Measurements from ENCODE around the gene DGCR8. TPM values are rescaled to one million over a fixed set of nuclear protein-coding genes. Genes with fewer than 3 reads are reported as not detected.

Gene DGCR8
- polyA plus RNA-seq, 2 of the 4 experiments (the other 2 are of a cell fraction): 18.1 to 21.3 TPM

DNA sequence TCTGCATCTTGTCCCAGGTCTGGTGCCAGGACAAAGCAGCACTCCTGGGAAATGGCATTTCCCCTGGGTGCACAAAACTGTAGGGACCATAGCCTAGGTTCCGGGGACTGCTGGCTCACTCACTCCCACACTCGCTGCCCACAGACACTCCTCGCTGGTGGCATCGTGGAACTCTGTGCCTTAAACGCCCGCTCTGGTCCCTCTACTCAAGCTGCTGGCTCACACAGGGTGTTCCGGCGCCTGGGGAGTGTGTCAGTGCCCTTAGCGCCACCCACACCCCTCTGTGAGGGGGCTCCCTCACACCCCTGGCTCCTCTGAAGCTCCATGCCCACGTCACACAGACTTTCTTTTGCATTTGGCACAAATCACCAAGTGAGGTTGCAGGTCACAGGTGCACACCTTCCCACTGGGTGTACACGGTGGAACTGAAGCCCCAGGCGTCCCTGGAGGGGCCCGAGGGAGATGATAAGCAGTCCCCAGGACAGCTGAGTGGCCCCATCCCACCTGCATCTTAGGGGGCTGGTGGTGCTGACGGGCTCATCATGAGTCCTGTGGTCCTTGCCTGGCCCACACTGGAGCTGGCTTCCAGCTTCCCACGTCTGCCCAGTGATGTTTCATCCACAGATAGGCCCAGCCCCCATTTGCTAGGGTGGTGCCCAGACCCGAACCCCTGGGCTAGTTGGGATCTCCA lies 23.2 kb upstream of the DGCR8 start:
- H3K4me1 ChIP-seq: no peaks in the 10 kb centered on the region
- FAIRE-seq (no peak), ATAC-seq (no peak), DNase-seq (ENCODE audit: low read depth in 1 of 2, low spot score in 1 of 2) (no peak)
- 89% methylated on average over 10 of the region's 16 CpGs for WGBS (ENCODE audit: missing lambda C conversion rate)
- no peak overlapping the region for H3K4me3 ChIP-seq
- no peaks in the 10 kb centered on the region for H3K9me3 ChIP-seq
- H3K27ac ChIP-seq: no peak overlapping the region
- CTCF ChIA-PET: no interaction called here
- POLR2A ChIA-PET: interaction anchor here (0.9 kb wide), 1 partner anchor 23 kb away, joined by 3 read pairs; the partner anchor contains the start of gene DGCR8
- H3K4me2 ChIP-seq: no peak overlapping the region
- TF ChIP-seq ESRRA (IDR thresholded peaks at IDR 0.05; ENCODE audit: borderline replicate concordance, low read length) (no peak), ZC3H11A (IDR thresholded peaks at IDR 0.05) (no peak), BHLHE40 (IDR thresholded peaks at IDR 0.05; ENCODE audit: low read depth, low read length) (no peak), JUNB (IDR thresholded peaks at IDR 0.05) (no peak), CBX2 (IDR thresholded peaks at IDR 0.05; ENCODE audit: borderline replicate concordance, low read depth) (no peak), HOXA7 (CRISPR knock-in tag; IDR thresholded peaks at IDR 0.05) (no peak), EHMT2 (IDR thresholded peaks at IDR 0.05; ENCODE audit: low read depth) (no peak), FOSL2 (IDR thresholded peaks at IDR 0.05) (no peak), FOSL2 (CRISPR knock-in tag; IDR thresholded peaks at IDR 0.05) (no peak), EHF (CRISPR knock-in tag; IDR thresholded peaks at IDR 0.05) (no peak), ZNF302 (CRISPR knock-in tag; IDR thresholded peaks at IDR 0.05) (no peak), SMC3 (IDR thresholded peaks at IDR 0.05) (no peak), MAZ (IDR thresholded peaks at IDR 0.05; ENCODE audit: borderline replicate concordance, low read depth, low read length) (no peak), POLR2AphosphoS2 (conservative IDR thresholded peaks at IDR 0.05; ENCODE audit: low read length) (no peak)
- TF ChIP-seq, protein P1, sequence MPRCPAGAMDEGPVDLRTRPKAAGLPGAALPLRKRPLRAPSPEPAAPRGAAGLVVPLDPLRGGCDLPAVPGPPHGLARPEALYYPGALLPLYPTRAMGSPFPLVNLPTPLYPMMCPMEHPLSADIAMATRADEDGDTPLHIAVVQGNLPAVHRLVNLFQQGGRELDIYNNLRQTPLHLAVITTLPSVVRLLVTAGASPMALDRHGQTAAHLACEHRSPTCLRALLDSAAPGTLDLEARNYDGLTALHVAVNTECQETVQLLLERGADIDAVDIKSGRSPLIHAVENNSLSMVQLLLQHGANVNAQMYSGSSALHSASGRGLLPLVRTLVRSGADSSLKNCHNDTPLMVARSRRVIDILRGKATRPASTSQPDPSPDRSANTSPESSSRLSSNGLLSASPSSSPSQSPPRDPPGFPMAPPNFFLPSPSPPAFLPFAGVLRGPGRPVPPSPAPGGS (IDR thresholded peaks at IDR 0.05): no peak

DNA sequence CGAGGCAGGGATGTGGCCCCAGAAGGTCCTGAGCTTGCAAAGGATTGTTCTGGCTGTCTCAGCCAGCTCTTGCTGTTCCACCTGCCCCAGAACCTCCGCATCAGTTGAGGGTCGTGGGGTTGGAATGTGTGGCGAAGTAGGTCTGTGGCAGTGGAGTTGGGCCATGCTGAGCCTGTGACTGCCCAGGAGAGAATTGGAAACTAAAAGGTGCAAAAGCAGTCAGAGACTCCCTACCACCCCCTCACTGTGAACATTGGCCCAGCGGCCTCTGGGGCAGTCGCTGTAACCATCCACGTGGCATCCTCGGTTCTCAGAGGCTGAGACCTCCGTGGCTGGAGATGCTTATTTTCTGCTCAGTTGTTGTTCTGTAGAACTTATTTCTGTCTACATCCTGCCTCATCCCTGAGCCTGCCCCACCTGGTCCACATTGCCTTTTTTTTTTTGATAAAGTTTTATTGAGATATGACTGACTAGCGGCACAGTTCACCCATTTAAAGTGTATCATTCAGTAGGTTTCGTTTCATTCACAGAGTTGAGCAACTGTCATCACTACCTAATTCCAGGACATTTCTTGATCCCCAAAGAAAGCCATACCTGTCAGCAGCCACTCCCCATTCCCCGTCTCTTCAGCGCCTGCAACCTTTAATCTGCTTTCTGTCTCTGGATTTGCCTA lies 22.3 kb upstream of the DGCR8 start:
- WGBS (ENCODE audit: missing lambda C conversion rate): 93% methylated on average over 12 of the region's 13 CpGs
- POLR2A ChIA-PET: interaction anchor here (0.9 kb wide), 1 partner anchor 22 kb away, joined by 3 read pairs; the partner anchor contains the start of gene DGCR8
- FAIRE-seq (no peak), DNase-seq (ENCODE audit: low read depth in 1 of 2, low spot score in 1 of 2) (no peak), ATAC-seq (no peak)
- Histone ChIP-seq H3K4me1 (no peaks in the 10 kb centered on the region), H3K27ac (no peak overlapping the region), H3K9me3 (no peaks in the 10 kb centered on the region), H3K4me2 (no peak overlapping the region), H3K4me3 (no peak overlapping the region)
- CTCF ChIA-PET: interaction anchor here (0.7 kb wide), 1 partner anchor 15 kb away, joined by 3 read pairs; no protein-coding TSS in a partner anchor
- TF ChIP-seq MAFK (IDR thresholded peaks at IDR 0.05; ENCODE audit: partially characterized antibody) (no peak), HEYL (CRISPR knock-in tag; IDR thresholded peaks at IDR 0.05) (no peak), CBX8 (IDR thresholded peaks at IDR 0.05) (no peak), RFX5 (IDR thresholded peaks at IDR 0.05) (no peak), SMC3 (IDR thresholded peaks at IDR 0.05) (no peak), BHLHE40 (IDR thresholded peaks at IDR 0.05; ENCODE audit: low read depth, low read length) (no peak), CHD4 (IDR thresholded peaks at IDR 0.05; ENCODE audit: borderline replicate concordance) (no peak), FOSL2 (IDR thresholded peaks at IDR 0.05) (no peak), FOSL2 (CRISPR knock-in tag; IDR thresholded peaks at IDR 0.05) (no peak), EHMT2 (IDR thresholded peaks at IDR 0.05; ENCODE audit: low read depth) (no peak), POLR2AphosphoS2 (conservative IDR thresholded peaks at IDR 0.05; ENCODE audit: low read length) (no peak), RAD21 (conservative IDR thresholded peaks at IDR 0.05 in 1 of 2, IDR thresholded peaks at IDR 0.05 in 1 of 2) (no peak), NR3C1 (IDR thresholded peaks at IDR 0.05) (no peak), KDM1A (IDR thresholded peaks at IDR 0.05; ENCODE audit: low read depth) (no peak), ZSCAN20 (CRISPR knock-in tag; IDR thresholded peaks at IDR 0.05) (no peak), GATA3 (IDR thresholded peaks at IDR 0.05; ENCODE audit: borderline replicate concordance) (no peak), ESRRA (IDR thresholded peaks at IDR 0.05; ENCODE audit: borderline replicate concordance, low read length) (no peak), JUNB (IDR thresholded peaks at IDR 0.05) (no peak)
- TF ChIP-seq, protein P2, sequence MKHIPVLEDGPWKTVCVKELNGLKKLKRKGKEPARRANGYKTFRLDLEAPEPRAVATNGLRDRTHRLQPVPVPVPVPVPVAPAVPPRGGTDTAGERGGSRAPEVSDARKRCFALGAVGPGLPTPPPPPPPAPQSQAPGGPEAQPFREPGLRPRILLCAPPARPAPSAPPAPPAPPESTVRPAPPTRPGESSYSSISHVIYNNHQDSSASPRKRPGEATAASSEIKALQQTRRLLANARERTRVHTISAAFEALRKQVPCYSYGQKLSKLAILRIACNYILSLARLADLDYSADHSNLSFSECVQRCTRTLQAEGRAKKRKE (CRISPR knock-in tag; IDR thresholded peaks at IDR 0.05; ENCODE audit: low read depth): no peak
- TF ChIP-seq, protein P3, sequence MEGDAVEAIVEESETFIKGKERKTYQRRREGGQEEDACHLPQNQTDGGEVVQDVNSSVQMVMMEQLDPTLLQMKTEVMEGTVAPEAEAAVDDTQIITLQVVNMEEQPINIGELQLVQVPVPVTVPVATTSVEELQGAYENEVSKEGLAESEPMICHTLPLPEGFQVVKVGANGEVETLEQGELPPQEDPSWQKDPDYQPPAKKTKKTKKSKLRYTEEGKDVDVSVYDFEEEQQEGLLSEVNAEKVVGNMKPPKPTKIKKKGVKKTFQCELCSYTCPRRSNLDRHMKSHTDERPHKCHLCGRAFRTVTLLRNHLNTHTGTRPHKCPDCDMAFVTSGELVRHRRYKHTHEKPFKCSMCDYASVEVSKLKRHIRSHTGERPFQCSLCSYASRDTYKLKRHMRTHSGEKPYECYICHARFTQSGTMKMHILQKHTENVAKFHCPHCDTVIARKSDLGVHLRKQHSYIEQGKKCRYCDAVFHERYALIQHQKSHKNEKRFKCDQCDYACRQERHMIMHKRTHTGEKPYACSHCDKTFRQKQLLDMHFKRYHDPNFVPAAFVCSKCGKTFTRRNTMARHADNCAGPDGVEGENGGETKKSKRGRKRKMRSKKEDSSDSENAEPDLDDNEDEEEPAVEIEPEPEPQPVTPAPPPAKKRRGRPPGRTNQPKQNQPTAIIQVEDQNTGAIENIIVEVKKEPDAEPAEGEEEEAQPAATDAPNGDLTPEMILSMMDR (IDR thresholded peaks at IDR 0.05): no peak
- TF ChIP-seq, protein P4, sequence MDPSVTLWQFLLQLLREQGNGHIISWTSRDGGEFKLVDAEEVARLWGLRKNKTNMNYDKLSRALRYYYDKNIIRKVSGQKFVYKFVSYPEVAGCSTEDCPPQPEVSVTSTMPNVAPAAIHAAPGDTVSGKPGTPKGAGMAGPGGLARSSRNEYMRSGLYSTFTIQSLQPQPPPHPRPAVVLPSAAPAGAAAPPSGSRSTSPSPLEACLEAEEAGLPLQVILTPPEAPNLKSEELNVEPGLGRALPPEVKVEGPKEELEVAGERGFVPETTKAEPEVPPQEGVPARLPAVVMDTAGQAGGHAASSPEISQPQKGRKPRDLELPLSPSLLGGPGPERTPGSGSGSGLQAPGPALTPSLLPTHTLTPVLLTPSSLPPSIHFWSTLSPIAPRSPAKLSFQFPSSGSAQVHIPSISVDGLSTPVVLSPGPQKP (IDR thresholded peaks at IDR 0.05; ENCODE audit: low read depth, low read length): no peak

Measured in A549 (cell line).